Activated effector memory CD4-positive, alpha-beta T cell treated with Interleukin-2 at 50 U/mL for 16 hours (primary cell): ENCODE results near the gene CRAMP1.
"Not testable (repeated sequence)": the region's sequence is repeated elsewhere in the genome, so short reads cannot be mapped to it uniquely, and the experiment has no call there.

Experiments used
- DNase-seq: peaks from one replicate; pipeline ENCODE4 v3.0.0-alpha.2; 2020

Gene CRAMP1

GRCh38 chr16:1612320-1613111 lies at the start of gene CRAMP1:
CRAMP1 (plus strand) TSS chr16:1612360; CDS start chr16:1614640, 2,280 bp downstream.
- peak; percentile 11 for DNase-seq

- no peak for DNase-seq
Measured at GRCh38 chr16:1563786-1564185, 48.4 kb upstream of the CRAMP1 start.

- DNase-seq = no peak
Measured at GRCh38 chr16:1564325-1564724, 47.8 kb upstream of the CRAMP1 start.

GRCh38 chr16:1565083-1565805 lies 46.9 kb upstream of the CRAMP1 start:
- DNase-seq = no peak

GRCh38 chr16:1567988-1568387 lies 44.2 kb upstream of the CRAMP1 start:
- no peak for DNase-seq

GRCh38 chr16:1571012-1571671 lies 41.0 kb upstream of the CRAMP1 start:
- no peak for DNase-seq

GRCh38 chr16:1572673-1573072 lies 39.5 kb upstream of the CRAMP1 start:
- DNase-seq = no peak

- no peak for DNase-seq
Measured at GRCh38 chr16:1573301-1573700, 38.9 kb upstream of the CRAMP1 start.

- no peak for DNase-seq
Measured at GRCh38 chr16:1575578-1575977, 36.6 kb upstream of the CRAMP1 start.

- DNase-seq = no peak
Measured at GRCh38 chr16:1579214-1579613, 32.9 kb upstream of the CRAMP1 start.

GRCh38 chr16:1580256-1580655 lies 31.9 kb upstream of the CRAMP1 start:
- no peak for DNase-seq

GRCh38 chr16:1580956-1581355 lies 31.2 kb upstream of the CRAMP1 start:
- DNase-seq = no peak

GRCh38 chr16:1581804-1582203 lies 30.4 kb upstream of the CRAMP1 start:
- no peak for DNase-seq

- no peak for DNase-seq
Measured at GRCh38 chr16:1583180-1583579, 29.0 kb upstream of the CRAMP1 start.

GRCh38 chr16:1584926-1585484 lies 27.2 kb upstream of the CRAMP1 start:
- no peak for DNase-seq

GRCh38 chr16:1590366-1590765 lies 21.8 kb upstream of the CRAMP1 start:
- no peak for DNase-seq

- DNase-seq = no peak
Measured at GRCh38 chr16:1590930-1591705, 21.0 kb upstream of the CRAMP1 start.

- no peak for DNase-seq
Measured at GRCh38 chr16:1592446-1592845, 19.7 kb upstream of the CRAMP1 start.

GRCh38 chr16:1595511-1595910 lies 16.6 kb upstream of the CRAMP1 start:
- DNase-seq = not testable (repeated sequence)

- DNase-seq = no peak
Measured at GRCh38 chr16:1596516-1596915, 15.6 kb upstream of the CRAMP1 start.

GRCh38 chr16:1597154-1597553 lies 15.0 kb upstream of the CRAMP1 start:
- no peak for DNase-seq

- no peak for DNase-seq
Measured at GRCh38 chr16:1601031-1601430, 11.1 kb upstream of the CRAMP1 start.

- no peak for DNase-seq
Measured at GRCh38 chr16:1601489-1601888, 10.7 kb upstream of the CRAMP1 start.
